Measurements from ENCODE around the gene PARD3. TPM values are rescaled to one million over a fixed set of nuclear protein-coding genes. Genes with fewer than 3 reads are reported as not detected.
"Not testable (repeated sequence)": the region's sequence is repeated elsewhere in the genome, so short reads cannot be mapped to it uniquely, and the experiment has no call there.

PARD3 gene
- total RNA-seq, 1 donor = 4.8 TPM

GRCh38 chr10:34358729-34359434 is 456.2 kb downstream of the PARD3 start:
- H3K4me3 ChIP-seq (ENCODE audit: low read length) = no peak overlapping the region
- H3K9me3 ChIP-seq (ENCODE audit: low read depth, low read length) = no peaks in the 10 kb centered on the region
- no peaks in the 10 kb centered on the region for H3K4me1 ChIP-seq (ENCODE audit: insufficient read depth, low read length)
- H3K27me3 ChIP-seq (ENCODE audit: insufficient read depth, low read length) = no peaks in the 10 kb centered on the region

- Histone ChIP-seq H3K9me3 (ENCODE audit: low read depth, low read length) (no peaks in the 10 kb centered on the region), H3K4me1 (ENCODE audit: insufficient read depth, low read length) (no peaks in the 10 kb centered on the region), H3K4me3 (ENCODE audit: low read length) (no peak overlapping the region), H3K27me3 (ENCODE audit: insufficient read depth, low read length) (no peaks in the 10 kb centered on the region)
These were observed 458.6 kb downstream of the PARD3 start for GRCh38 chr10:34356463-34356862.

GRCh38 chr10:34353530-34353929 is 461.6 kb downstream of the PARD3 start:
- not testable (repeated sequence) for H3K4me1 ChIP-seq (ENCODE audit: insufficient read depth, low read length); H3K9me3 ChIP-seq (ENCODE audit: low read depth, low read length); H3K4me3 ChIP-seq (ENCODE audit: low read length); H3K27me3 ChIP-seq (ENCODE audit: insufficient read depth, low read length)

GRCh38 chr10:34352599-34353204 is 462.4 kb downstream of the PARD3 start:
- not testable (repeated sequence) for H3K27me3 ChIP-seq (ENCODE audit: insufficient read depth, low read length); H3K4me3 ChIP-seq (ENCODE audit: low read length)

GRCh38 chr10:34351161-34351560 is 463.9 kb downstream of the PARD3 start:
- no peaks in the 10 kb centered on the region for H3K27me3 ChIP-seq (ENCODE audit: insufficient read depth, low read length)
- H3K4me1 ChIP-seq (ENCODE audit: insufficient read depth, low read length) = no peaks in the 10 kb centered on the region

More at GRCh38 chr10:34352599-34353204, 462.4 kb downstream of the PARD3 start:
- H3K4me1 ChIP-seq (ENCODE audit: insufficient read depth, low read length); H3K9me3 ChIP-seq (ENCODE audit: low read depth, low read length): not testable (repeated sequence)

GRCh38 chr10:34348917-34349485 is 466.1 kb downstream of the PARD3 start:
- Histone ChIP-seq H3K9me3 (ENCODE audit: low read depth, low read length) (no peaks in the 10 kb centered on the region), H3K4me1 (ENCODE audit: insufficient read depth, low read length) (no peaks in the 10 kb centered on the region), H3K4me3 (ENCODE audit: low read length) (no peak overlapping the region), H3K27me3 (ENCODE audit: insufficient read depth, low read length) (no peaks in the 10 kb centered on the region)

More at GRCh38 chr10:34351161-34351560, 463.9 kb downstream of the PARD3 start:
- Histone ChIP-seq H3K9me3 (ENCODE audit: low read depth, low read length) (no peaks in the 10 kb centered on the region), H3K4me3 (ENCODE audit: low read length) (no peak overlapping the region)

- Histone ChIP-seq H3K27me3 (ENCODE audit: insufficient read depth, low read length) (no peaks in the 10 kb centered on the region), H3K4me1 (ENCODE audit: insufficient read depth, low read length) (no peaks in the 10 kb centered on the region), H3K9me3 (ENCODE audit: low read depth, low read length) (no peaks in the 10 kb centered on the region), H3K4me3 (ENCODE audit: low read length) (no peak overlapping the region)
These were observed 467.1 kb downstream of the PARD3 start for GRCh38 chr10:34348021-34348420.

GRCh38 chr10:34347131-34347530 is 468.0 kb downstream of the PARD3 start:
- Histone ChIP-seq H3K27me3 (ENCODE audit: insufficient read depth, low read length) (no peaks in the 10 kb centered on the region), H3K9me3 (ENCODE audit: low read depth, low read length) (no peaks in the 10 kb centered on the region), H3K4me1 (ENCODE audit: insufficient read depth, low read length) (no peaks in the 10 kb centered on the region), H3K4me3 (ENCODE audit: low read length) (no peak overlapping the region)

GRCh38 chr10:34346516-34347100 is 468.5 kb downstream of the PARD3 start:
- H3K4me3 ChIP-seq (ENCODE audit: low read length) = no peak overlapping the region
- H3K4me1 ChIP-seq (ENCODE audit: insufficient read depth, low read length) = no peaks in the 10 kb centered on the region
- no peaks in the 10 kb centered on the region for H3K27me3 ChIP-seq (ENCODE audit: insufficient read depth, low read length)
- no peaks in the 10 kb centered on the region for H3K9me3 ChIP-seq (ENCODE audit: low read depth, low read length)

- Histone ChIP-seq H3K27me3 (ENCODE audit: insufficient read depth, low read length) (no peaks in the 10 kb centered on the region), H3K4me3 (ENCODE audit: low read length) (no peak overlapping the region), H3K4me1 (ENCODE audit: insufficient read depth, low read length) (no peaks in the 10 kb centered on the region), H3K9me3 (ENCODE audit: low read depth, low read length) (no peaks in the 10 kb centered on the region)
These were observed 469.7 kb downstream of the PARD3 start for GRCh38 chr10:34345383-34345782.

GRCh38 chr10:34343764-34344163 is 471.3 kb downstream of the PARD3 start:
- Histone ChIP-seq H3K4me1 (ENCODE audit: insufficient read depth, low read length) (no peaks in the 10 kb centered on the region), H3K9me3 (ENCODE audit: low read depth, low read length) (no peaks in the 10 kb centered on the region), H3K27me3 (ENCODE audit: insufficient read depth, low read length) (no peaks in the 10 kb centered on the region), H3K4me3 (ENCODE audit: low read length) (no peak overlapping the region)

- Histone ChIP-seq H3K9me3 (ENCODE audit: low read depth, low read length) (no peaks in the 10 kb centered on the region), H3K4me1 (ENCODE audit: insufficient read depth, low read length) (no peaks in the 10 kb centered on the region), H3K4me3 (ENCODE audit: low read length) (no peak overlapping the region), H3K27me3 (ENCODE audit: insufficient read depth, low read length) (no peaks in the 10 kb centered on the region)
These were observed 473.6 kb downstream of the PARD3 start for GRCh38 chr10:34341473-34341872.

- Histone ChIP-seq H3K27me3 (ENCODE audit: insufficient read depth, low read length) (no peaks in the 10 kb centered on the region), H3K4me3 (ENCODE audit: low read length) (no peak overlapping the region), H3K9me3 (ENCODE audit: low read depth, low read length) (no peaks in the 10 kb centered on the region), H3K4me1 (ENCODE audit: insufficient read depth, low read length) (no peaks in the 10 kb centered on the region)
These were observed 474.2 kb downstream of the PARD3 start for GRCh38 chr10:34340934-34341333.

GRCh38 chr10:34339816-34340553 is 475.1 kb downstream of the PARD3 start:
- Histone ChIP-seq H3K9me3 (ENCODE audit: low read depth, low read length) (no peaks in the 10 kb centered on the region), H3K4me3 (ENCODE audit: low read length) (no peak overlapping the region), H3K27me3 (ENCODE audit: insufficient read depth, low read length) (no peaks in the 10 kb centered on the region), H3K4me1 (ENCODE audit: insufficient read depth, low read length) (no peaks in the 10 kb centered on the region)

GRCh38 chr10:34337917-34338316 is 477.2 kb downstream of the PARD3 start:
- no peaks in the 10 kb centered on the region for H3K9me3 ChIP-seq (ENCODE audit: low read depth, low read length)
- no peaks in the 10 kb centered on the region for H3K4me1 ChIP-seq (ENCODE audit: insufficient read depth, low read length)
- H3K27me3 ChIP-seq (ENCODE audit: insufficient read depth, low read length) = no peaks in the 10 kb centered on the region
- H3K4me3 ChIP-seq (ENCODE audit: low read length) = no peak overlapping the region

Measured in mononuclear cell (primary cell).